ENCODE data around the gene RAX2.

- no peak for TF ChIP-seq CTCF (IDR thresholded peaks at IDR 0.05)
- TF ChIP-seq POLR2A (IDR thresholded peaks at IDR 0.05): no peak
- no peak for TF ChIP-seq POLR2AphosphoS5 (IDR thresholded peaks at IDR 0.05; ENCODE audit: insufficient read depth in 1 of 2, low read depth in 1 of 2)
Observed at GRCh38 chr19:3813473-3814392, 41.7 kb upstream of the RAX2 start.
